Measurements from ENCODE around the gene ATG9A.

DNA sequence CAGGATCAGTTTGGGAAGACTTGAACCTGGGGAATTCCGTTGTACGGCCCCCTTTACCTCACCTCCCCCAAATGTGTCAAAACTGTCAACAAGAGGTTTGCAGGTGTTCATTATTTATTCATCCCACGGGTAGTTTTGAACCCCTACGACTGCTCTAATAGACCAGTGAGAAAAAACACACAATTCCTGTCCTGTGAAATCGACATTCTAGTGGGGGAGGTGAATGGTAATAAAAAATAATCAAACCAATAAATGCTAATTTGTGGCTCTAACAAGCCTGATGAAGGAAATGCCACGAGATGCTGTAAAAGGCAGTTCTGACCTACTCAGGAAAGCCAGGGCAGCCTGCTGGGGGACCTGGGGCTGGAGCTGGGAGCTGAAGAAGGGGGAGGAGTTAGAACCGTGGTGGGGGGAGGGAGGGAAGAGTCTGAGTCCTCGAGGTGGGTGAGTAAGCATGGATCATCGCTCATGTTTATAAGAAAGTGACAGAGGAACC is 49.3 kb upstream of the ATG9A start:
- TF ChIP-seq, protein P1, sequence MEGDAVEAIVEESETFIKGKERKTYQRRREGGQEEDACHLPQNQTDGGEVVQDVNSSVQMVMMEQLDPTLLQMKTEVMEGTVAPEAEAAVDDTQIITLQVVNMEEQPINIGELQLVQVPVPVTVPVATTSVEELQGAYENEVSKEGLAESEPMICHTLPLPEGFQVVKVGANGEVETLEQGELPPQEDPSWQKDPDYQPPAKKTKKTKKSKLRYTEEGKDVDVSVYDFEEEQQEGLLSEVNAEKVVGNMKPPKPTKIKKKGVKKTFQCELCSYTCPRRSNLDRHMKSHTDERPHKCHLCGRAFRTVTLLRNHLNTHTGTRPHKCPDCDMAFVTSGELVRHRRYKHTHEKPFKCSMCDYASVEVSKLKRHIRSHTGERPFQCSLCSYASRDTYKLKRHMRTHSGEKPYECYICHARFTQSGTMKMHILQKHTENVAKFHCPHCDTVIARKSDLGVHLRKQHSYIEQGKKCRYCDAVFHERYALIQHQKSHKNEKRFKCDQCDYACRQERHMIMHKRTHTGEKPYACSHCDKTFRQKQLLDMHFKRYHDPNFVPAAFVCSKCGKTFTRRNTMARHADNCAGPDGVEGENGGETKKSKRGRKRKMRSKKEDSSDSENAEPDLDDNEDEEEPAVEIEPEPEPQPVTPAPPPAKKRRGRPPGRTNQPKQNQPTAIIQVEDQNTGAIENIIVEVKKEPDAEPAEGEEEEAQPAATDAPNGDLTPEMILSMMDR (IDR thresholded peaks at IDR 0.05): peak in 1 of 4 experiments; percentile 11
- TF ChIP-seq POLR2A (IDR thresholded peaks at IDR 0.05): no peak
- TF ChIP-seq POLR2AphosphoS5 (IDR thresholded peaks at IDR 0.05): no peak
- no peak for TF ChIP-seq EP300 (IDR thresholded peaks at IDR 0.05)

All from gastroesophageal sphincter (tissue), 3 donors.